GM23338 (cell line): ENCODE results near the gene DNASE1L2. TPM values are rescaled to one million over a fixed set of nuclear protein-coding genes. Genes with fewer than 3 reads are reported as not detected.
A peak's percentile ranks its signal among the peaks of the same experiment; 100 is the strongest.

ENCODE experiments used
- ATAC-seq: fragments of 200-7000 bp; cut with Tn5 transposase; 3 replicates; pipeline ENCODE4 v1.9.1; 2020
- DNase-seq: peaks from one replicate; pipeline ENCODE4 v3.0.0-alpha.2; 2015; ENCODE audit warnings: low spot score
- H2AFZ ChIP-seq: fragments of 200-600 bp; sonication (generic); 2 replicates; pipeline ENCODE4 v1.8.0; 2016; ENCODE audit warnings: antibody characterized with exemption, mild to moderate bottlenecking, moderate library complexity
- H3F3A ChIP-seq: fragments of 200-600 bp; sonication (generic); replicated peaks from 2 replicates; pipeline ENCODE4 v1.8.0; 2017; ENCODE audit warnings: antibody characterized with exemption, mixed run types, low read depth
- H3K27ac ChIP-seq: fragments of 200-600 bp; sonication (generic); 2 replicates; pipeline ENCODE4 v1.6.1; 2016; ENCODE audit warnings: low read depth
- H3K27me3 ChIP-seq: fragments of 200-600 bp; sonication (generic); 2 replicates; pipeline ENCODE4 v1.8.0; 2016; ENCODE audit warnings: mild to moderate bottlenecking, mixed run types, moderate library complexity; ENCODE audit not compliant: insufficient read depth
- H3K36me3 ChIP-seq: fragments of 200-600 bp; sonication (generic); 2 replicates; pipeline ENCODE4 v1.8.0; 2016; ENCODE audit warnings: mild to moderate bottlenecking; ENCODE audit not compliant: insufficient read depth
- H3K4me1 ChIP-seq: fragments of 200-600 bp; sonication (generic); 2 replicates; pipeline ENCODE4 v1.8.0; 2016; ENCODE audit warnings: mild to moderate bottlenecking, moderate library complexity; ENCODE audit not compliant: insufficient read depth
- H3K4me2 ChIP-seq: fragments of 200-600 bp; sonication (generic); 2 replicates; pipeline ENCODE4 v1.7.1; 2017; ENCODE audit warnings: mixed run types
- H3K4me3 ChIP-seq: fragments of 200-600 bp; sonication (generic); 2 replicates; pipeline ENCODE4 v1.6.1; 2016; ENCODE audit warnings: mixed run types
- H3K79me2 ChIP-seq: fragments of 200-600 bp; sonication (generic); replicated peaks from 2 replicates; pipeline ENCODE4 v1.8.0; 2017; ENCODE audit warnings: mild to moderate bottlenecking; ENCODE audit not compliant: insufficient read depth
- H3K9me2 ChIP-seq: fragments of 200-600 bp; sonication (generic); 2 replicates; pipeline ENCODE4 v1.8.0; 2017; ENCODE audit not compliant: insufficient read depth
- H4K20me1 ChIP-seq: fragments of 200-600 bp; sonication (generic); replicated peaks from 2 replicates; pipeline ENCODE4 v1.8.0; 2017; ENCODE audit warnings: mild to moderate bottlenecking; ENCODE audit not compliant: insufficient read depth
- H3K27ac Mint-ChIP-seq: 2 replicates; pipeline ENCODE4 v1.8.0; 2020; ENCODE audit warnings: inconsistent platforms, mild to moderate bottlenecking, moderate library complexity, mixed read lengths
- H3K27me3 Mint-ChIP-seq: 3 replicates; pipeline ENCODE4 v1.8.0; 2022; ENCODE audit warnings: low read depth, mild to moderate bottlenecking, moderate library complexity, mixed read lengths, inconsistent platforms; ENCODE audit not compliant: insufficient read depth, poor library complexity
- H3K36me3 Mint-ChIP-seq: 3 replicates; pipeline ENCODE4 v1.8.0; 2021; ENCODE audit warnings: low read depth, mild to moderate bottlenecking, inconsistent platforms, moderate library complexity, mixed read lengths
- H3K4me1 Mint-ChIP-seq: 3 replicates; pipeline ENCODE4 v1.8.0; 2020; ENCODE audit warnings: mild to moderate bottlenecking, inconsistent platforms, mixed read lengths
- H3K4me3 Mint-ChIP-seq: 3 replicates; pipeline ENCODE4 v1.8.0; 2021; ENCODE audit warnings: moderate library complexity, mild to moderate bottlenecking, inconsistent platforms, mixed read lengths
- H3K9me3 Mint-ChIP-seq: 3 replicates; pipeline ENCODE4 v1.8.0; 2020; ENCODE audit warnings: moderate library complexity, mild to moderate bottlenecking, inconsistent platforms, mixed read lengths
- CREB1 ChIP-seq: fragments of 250-450 bp; sonication (Bioruptor Pico); IDR thresholded peaks from 2 replicates; pipeline ENCODE4 v1.5.0; 2020; ENCODE audit warnings: low read depth, mild to moderate bottlenecking, moderate library complexity
- EZH2phosphoT487 ChIP-seq: fragments of 200-600 bp; sonication (generic); IDR thresholded peaks from one replicate; pipeline ENCODE4 v1.8.1; 2018; ENCODE audit warnings: antibody characterized with exemption; ENCODE audit not compliant: unreplicated experiment
- JUNB ChIP-seq: IDR thresholded peaks from one replicate; pipeline ENCODE4 v1.6.1; 2016; ENCODE audit warnings: antibody characterized with exemption; ENCODE audit not compliant: unreplicated experiment
- NANOG ChIP-seq: IDR thresholded peaks from 2 replicates; pipeline ENCODE4 v1.6.1; 2016; ENCODE audit warnings: antibody characterized with exemption, borderline replicate concordance
- POLR2AphosphoS5 ChIP-seq: IDR thresholded peaks from 2 replicates; pipeline ENCODE4 v1.6.1; 2016; ENCODE audit warnings: antibody characterized with exemption, low read depth
- STAT1 ChIP-seq: IDR thresholded peaks from one replicate; pipeline ENCODE4 v1.6.1; 2016; ENCODE audit warnings: antibody characterized with exemption; ENCODE audit not compliant: unreplicated experiment
- ZNF331 ChIP-seq: fragments of 250-450 bp; sonication (Bioruptor Pico); IDR thresholded peaks from 2 replicates; pipeline ENCODE4 v1.5.0; 2020; ENCODE audit warnings: low read depth, mild to moderate bottlenecking, moderate library complexity
- polyA plus RNA-seq: library from polyadenylated mRNA; unstranded; fragments of >200 nt; fragmentation: Nextera tagmentation; extraction: Ambion mirVana; gene quantifications from 2 replicates; pipeline ENCODE4 v1.2.1, GENCODE V29; 2016
- total RNA-seq: library from RNA; depleted of rRNA; stranded (reverse); fragments of >200 nt; shearing (Covaris generic); gene quantifications from 2 replicates; pipeline ENCODE4 v1.2.3, GENCODE V29; 2014
- TF ChIP-seq, protein P1 (sequence below): IDR thresholded peaks from 2 replicates; pipeline ENCODE4 v1.6.1; 2016; ENCODE audit warnings: antibody characterized with exemption
- TF ChIP-seq, protein P2 (sequence below): IDR thresholded peaks from one replicate; pipeline ENCODE4 v1.6.1; 2018; ENCODE audit warnings: antibody characterized with exemption; ENCODE audit not compliant: unreplicated experiment

The DNASE1L2 gene
- total and polyA plus RNA-seq, 2 experiments from 2014 or later = 0.23 TPM; not detected in 1

DNA sequence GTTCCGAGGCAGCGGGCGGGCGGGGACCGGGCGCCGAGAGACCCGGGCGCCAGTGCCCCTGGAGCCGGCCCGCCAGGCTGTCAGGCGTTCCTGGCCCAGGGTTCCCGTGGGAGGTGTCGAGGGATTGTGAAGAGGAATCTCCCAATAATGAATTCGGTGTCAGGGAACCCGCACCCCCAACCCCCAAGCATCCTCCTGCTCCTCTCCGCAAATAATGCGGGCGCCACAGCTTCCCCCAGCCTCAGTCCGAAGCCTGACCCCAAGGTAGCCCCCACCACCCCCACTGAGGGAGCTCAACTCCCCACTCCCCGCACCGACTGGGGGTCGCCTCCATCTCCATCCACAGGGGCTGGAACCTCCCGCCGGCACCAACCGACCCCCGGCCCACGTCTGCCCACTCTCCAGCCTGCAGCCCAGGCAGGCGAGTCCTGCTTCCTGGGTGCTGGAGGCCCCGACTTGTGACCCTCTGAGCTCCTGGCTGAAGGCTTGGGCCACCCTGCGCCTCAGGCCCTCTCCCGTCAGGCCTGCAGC, 39.2 kb upstream of the DNASE1L2 start:
- Histone ChIP-seq H3K27ac (no peak overlapping the region), H3F3A (no peaks in the 10 kb centered on the region), H3K36me3 (no peaks in the 10 kb centered on the region), H3K27me3 (peaks cover 52% of the 10 kb centered on the region), H3K9me2 (no peaks in the 10 kb centered on the region), H4K20me1 (no peaks in the 10 kb centered on the region), H3K4me2 (peak overlapping the region; percentile 81), H3K79me2 (no peaks in the 10 kb centered on the region), H3K4me1 (no peaks in the 10 kb centered on the region; the same call in 1 of the 2 replicates), H2AFZ (peak overlapping the region; percentile 74), H3K4me3 (peak overlapping the region; percentile 53)
- Mint-ChIP-seq H3K9me3 (no peaks in the 10 kb centered on the region), H3K27ac (no peak overlapping the region), H3K4me3 (peak overlapping the region; percentile 63), H3K27me3 (peaks cover 33% of the 10 kb centered on the region), H3K4me1 (no peaks in the 10 kb centered on the region), H3K36me3 (no peaks in the 10 kb centered on the region; the same call in 2 of the 3 replicates)
- ATAC-seq (peak; percentile 4; the same call in 2 of the 3 replicates), DNase-seq (no peak)
- TF ChIP-seq NANOG (no peak), POLR2AphosphoS5 (no peak), CREB1 (CRISPR knock-in tag) (no peak), STAT1 (no peak), EZH2phosphoT487 (no peak)
- TF ChIP-seq, protein P1, sequence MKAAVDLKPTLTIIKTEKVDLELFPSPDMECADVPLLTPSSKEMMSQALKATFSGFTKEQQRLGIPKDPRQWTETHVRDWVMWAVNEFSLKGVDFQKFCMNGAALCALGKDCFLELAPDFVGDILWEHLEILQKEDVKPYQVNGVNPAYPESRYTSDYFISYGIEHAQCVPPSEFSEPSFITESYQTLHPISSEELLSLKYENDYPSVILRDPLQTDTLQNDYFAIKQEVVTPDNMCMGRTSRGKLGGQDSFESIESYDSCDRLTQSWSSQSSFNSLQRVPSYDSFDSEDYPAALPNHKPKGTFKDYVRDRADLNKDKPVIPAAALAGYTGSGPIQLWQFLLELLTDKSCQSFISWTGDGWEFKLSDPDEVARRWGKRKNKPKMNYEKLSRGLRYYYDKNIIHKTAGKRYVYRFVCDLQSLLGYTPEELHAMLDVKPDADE = no peak
- TF ChIP-seq, protein P2, sequence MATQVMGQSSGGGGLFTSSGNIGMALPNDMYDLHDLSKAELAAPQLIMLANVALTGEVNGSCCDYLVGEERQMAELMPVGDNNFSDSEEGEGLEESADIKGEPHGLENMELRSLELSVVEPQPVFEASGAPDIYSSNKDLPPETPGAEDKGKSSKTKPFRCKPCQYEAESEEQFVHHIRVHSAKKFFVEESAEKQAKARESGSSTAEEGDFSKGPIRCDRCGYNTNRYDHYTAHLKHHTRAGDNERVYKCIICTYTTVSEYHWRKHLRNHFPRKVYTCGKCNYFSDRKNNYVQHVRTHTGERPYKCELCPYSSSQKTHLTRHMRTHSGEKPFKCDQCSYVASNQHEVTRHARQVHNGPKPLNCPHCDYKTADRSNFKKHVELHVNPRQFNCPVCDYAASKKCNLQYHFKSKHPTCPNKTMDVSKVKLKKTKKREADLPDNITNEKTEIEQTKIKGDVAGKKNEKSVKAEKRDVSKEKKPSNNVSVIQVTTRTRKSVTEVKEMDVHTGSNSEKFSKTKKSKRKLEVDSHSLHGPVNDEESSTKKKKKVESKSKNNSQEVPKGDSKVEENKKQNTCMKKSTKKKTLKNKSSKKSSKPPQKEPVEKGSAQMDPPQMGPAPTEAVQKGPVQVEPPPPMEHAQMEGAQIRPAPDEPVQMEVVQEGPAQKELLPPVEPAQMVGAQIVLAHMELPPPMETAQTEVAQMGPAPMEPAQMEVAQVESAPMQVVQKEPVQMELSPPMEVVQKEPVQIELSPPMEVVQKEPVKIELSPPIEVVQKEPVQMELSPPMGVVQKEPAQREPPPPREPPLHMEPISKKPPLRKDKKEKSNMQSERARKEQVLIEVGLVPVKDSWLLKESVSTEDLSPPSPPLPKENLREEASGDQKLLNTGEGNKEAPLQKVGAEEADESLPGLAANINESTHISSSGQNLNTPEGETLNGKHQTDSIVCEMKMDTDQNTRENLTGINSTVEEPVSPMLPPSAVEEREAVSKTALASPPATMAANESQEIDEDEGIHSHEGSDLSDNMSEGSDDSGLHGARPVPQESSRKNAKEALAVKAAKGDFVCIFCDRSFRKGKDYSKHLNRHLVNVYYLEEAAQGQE = no peak

DNA sequence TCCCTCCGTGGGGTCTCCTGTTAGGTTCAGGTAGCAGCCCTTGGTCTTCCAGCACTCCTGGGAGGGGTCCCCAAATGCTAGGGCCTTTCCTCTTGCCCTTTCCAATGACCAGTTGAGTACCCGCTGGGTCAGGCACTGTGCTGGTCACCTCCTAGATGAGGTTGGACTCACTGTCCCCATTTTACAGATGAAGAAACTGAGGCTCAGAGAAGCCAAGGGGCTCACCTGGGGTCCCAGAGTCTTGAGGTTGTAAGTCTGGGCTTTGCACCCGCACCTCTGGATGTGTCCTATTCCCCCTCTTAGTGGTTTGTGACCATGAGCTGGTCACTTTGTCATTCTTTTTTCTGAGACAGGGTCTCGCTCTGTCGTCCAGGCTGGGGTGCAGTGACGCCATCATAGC, 38.5 kb upstream of the DNASE1L2 start:
- H3K27me3 Mint-ChIP-seq = peaks cover 40% of the 10 kb centered on the region
- H3K4me1 Mint-ChIP-seq = no peaks in the 10 kb centered on the region
- no peaks in the 10 kb centered on the region; the same call in 2 of the 3 replicates for H3K36me3 Mint-ChIP-seq
- H3K27ac ChIP-seq = no peak overlapping the region
- no peak for DNase-seq
- no peaks in the 10 kb centered on the region for H4K20me1 ChIP-seq
- H3K9me2 ChIP-seq = no peaks in the 10 kb centered on the region
- no peaks in the 10 kb centered on the region for H3K36me3 ChIP-seq
- H3K9me3 Mint-ChIP-seq = no peaks in the 10 kb centered on the region
- H2AFZ ChIP-seq = no peak overlapping the region
- no peak overlapping the region for H3K27ac Mint-ChIP-seq
- H3K27me3 ChIP-seq = peaks cover 54% of the 10 kb centered on the region
- no peak for ATAC-seq
- no peaks in the 10 kb centered on the region; the same call in 1 of the 2 replicates for H3K4me1 ChIP-seq
- no peak overlapping the region for H3K4me2 ChIP-seq
- no peaks in the 10 kb centered on the region for H3K79me2 ChIP-seq
- H3K4me3 ChIP-seq = no peak overlapping the region
- peak overlapping the region; percentile 63 for H3K4me3 Mint-ChIP-seq
- no peaks in the 10 kb centered on the region for H3F3A ChIP-seq
- TF ChIP-seq NANOG = no peak
- no peak for TF ChIP-seq EZH2phosphoT487
- no peak for TF ChIP-seq JUNB
- TF ChIP-seq STAT1 = no peak
- TF ChIP-seq ZNF331 = no peak
- TF ChIP-seq, protein P2 = no peak
- TF ChIP-seq POLR2AphosphoS5 = no peak
